ENCODE measurements around the gene ATP10A. TPM values are rescaled to one million over a fixed set of nuclear protein-coding genes. Genes with fewer than 3 reads are reported as not detected.

The ATP10A gene
- 1.00 TPM for polyA plus RNA-seq (2013, experiment 1 of 2)
- 1.0 TPM for polyA plus RNA-seq (2013, experiment 2 of 2)

- no peaks in the 10 kb centered on the region for H3K9me3 ChIP-seq (ENCODE audit: insufficient read depth, low read depth, low read length)
- 1% methylated on average over 85 of the region's 85 CpGs for WGBS
Observed at GRCh38 chr15:25863111-25863967, at the start of gene ATP10A. TSS of gene ATP10A (minus strand) at chr15:25863327. CDS start at chr15:25863096, 231 bp downstream.

GRCh38 chr15:25912035-25912434 is 48.9 kb upstream of the ATP10A start:
- WGBS = 95% methylated on average over 3 of the region's 3 CpGs
- no peak overlapping the region for H3K4me3 ChIP-seq (ENCODE audit: low read length)
- peaks cover 6% of the 10 kb centered on the region; the same call in 1 of the 2 replicates for H3K4me1 ChIP-seq (ENCODE audit: insufficient read depth, low read length)
- H3K36me3 ChIP-seq (ENCODE audit: insufficient read depth, low read length) = no peaks in the 10 kb centered on the region
- no peaks in the 10 kb centered on the region for H3K9me3 ChIP-seq (ENCODE audit: insufficient read depth, low read depth, low read length)
- H3K9ac ChIP-seq (ENCODE audit: low read depth, low read length) = no peak overlapping the region
- H3K27me3 ChIP-seq (ENCODE audit: insufficient read depth, low read length) = no peaks in the 10 kb centered on the region
- no peak overlapping the region for H3K27ac ChIP-seq (ENCODE audit: low read depth, low read length)

More at GRCh38 chr15:25863111-25863967, at the start of gene ATP10A:
- H3K4me3 ChIP-seq (ENCODE audit: low read length) = peak within 1 kb of the TSS; percentile 59
- peak within 1 kb of the TSS; percentile 60 for H3K9ac ChIP-seq (ENCODE audit: low read depth, low read length)
- H3K36me3 ChIP-seq (ENCODE audit: insufficient read depth, low read length) = no peaks in the 10 kb centered on the region
- H3K27ac ChIP-seq (ENCODE audit: low read depth, low read length) = no peak within 1 kb of the TSS
- H3K27me3 ChIP-seq (ENCODE audit: insufficient read depth, low read length) = peaks cover 66% of the 10 kb centered on the region
- H3K4me1 ChIP-seq (ENCODE audit: insufficient read depth, low read length) = peaks cover 12% of the 10 kb centered on the region

- Histone ChIP-seq H3K27ac (ENCODE audit: low read depth, low read length) (no peak overlapping the region), H3K27me3 (ENCODE audit: insufficient read depth, low read length) (no peaks in the 10 kb centered on the region), H3K4me1 (ENCODE audit: insufficient read depth, low read length) (peaks cover 6% of the 10 kb centered on the region; the same call in 1 of the 2 replicates), H3K36me3 (ENCODE audit: insufficient read depth, low read length) (no peaks in the 10 kb centered on the region), H3K4me3 (ENCODE audit: low read length) (no peak overlapping the region), H3K9ac (ENCODE audit: low read depth, low read length) (no peak overlapping the region), H3K9me3 (ENCODE audit: insufficient read depth, low read depth, low read length) (no peaks in the 10 kb centered on the region)
- WGBS = 96% methylated on average over 4 of the region's 4 CpGs
Observed at GRCh38 chr15:25910832-25911231, 47.7 kb upstream of the ATP10A start.

GRCh38 chr15:25909806-25910205 is 46.7 kb upstream of the ATP10A start:
- peaks cover 6% of the 10 kb centered on the region; the same call in 1 of the 2 replicates for H3K4me1 ChIP-seq (ENCODE audit: insufficient read depth, low read length)
- WGBS = 94% methylated on average over 15 of the region's 16 CpGs
- no peak overlapping the region for H3K4me3 ChIP-seq (ENCODE audit: low read length)
- H3K27ac ChIP-seq (ENCODE audit: low read depth, low read length) = no peak overlapping the region
- H3K9ac ChIP-seq (ENCODE audit: low read depth, low read length) = no peak overlapping the region
- H3K9me3 ChIP-seq (ENCODE audit: insufficient read depth, low read depth, low read length) = no peaks in the 10 kb centered on the region
- no peaks in the 10 kb centered on the region for H3K27me3 ChIP-seq (ENCODE audit: insufficient read depth, low read length)
- H3K36me3 ChIP-seq (ENCODE audit: insufficient read depth, low read length) = no peaks in the 10 kb centered on the region

- no peaks in the 10 kb centered on the region for H3K9me3 ChIP-seq (ENCODE audit: insufficient read depth, low read depth, low read length)
- no peak overlapping the region for H3K27ac ChIP-seq (ENCODE audit: low read depth, low read length)
- H3K4me1 ChIP-seq (ENCODE audit: insufficient read depth, low read length) = peaks cover 6% of the 10 kb centered on the region; the same call in 1 of the 2 replicates
- no peak overlapping the region for H3K4me3 ChIP-seq (ENCODE audit: low read length)
- no peaks in the 10 kb centered on the region for H3K36me3 ChIP-seq (ENCODE audit: insufficient read depth, low read length)
- H3K27me3 ChIP-seq (ENCODE audit: insufficient read depth, low read length) = no peaks in the 10 kb centered on the region
- H3K9ac ChIP-seq (ENCODE audit: low read depth, low read length) = no peak overlapping the region
- WGBS = 88% methylated on average over 21 of the region's 21 CpGs
Observed at GRCh38 chr15:25909325-25909724, 46.2 kb upstream of the ATP10A start.

GRCh38 chr15:25905140-25905539 is 42.0 kb upstream of the ATP10A start:
- Histone ChIP-seq H3K27ac (ENCODE audit: low read depth, low read length) (no peak overlapping the region), H3K36me3 (ENCODE audit: insufficient read depth, low read length) (no peaks in the 10 kb centered on the region), H3K9ac (ENCODE audit: low read depth, low read length) (no peak overlapping the region), H3K27me3 (ENCODE audit: insufficient read depth, low read length) (no peaks in the 10 kb centered on the region), H3K9me3 (ENCODE audit: insufficient read depth, low read depth, low read length) (no peaks in the 10 kb centered on the region), H3K4me1 (ENCODE audit: insufficient read depth, low read length) (no peaks in the 10 kb centered on the region), H3K4me3 (ENCODE audit: low read length) (no peak overlapping the region)
- WGBS = 85% methylated on average over 2 of the region's 2 CpGs

GRCh38 chr15:25903024-25903581 is 40.0 kb upstream of the ATP10A start:
- H3K4me1 ChIP-seq (ENCODE audit: insufficient read depth, low read length) = no peaks in the 10 kb centered on the region
- no peak overlapping the region for H3K9ac ChIP-seq (ENCODE audit: low read depth, low read length)
- H3K4me3 ChIP-seq (ENCODE audit: low read length) = no peak overlapping the region
- no peak overlapping the region for H3K27ac ChIP-seq (ENCODE audit: low read depth, low read length)
- 79% methylated on average over 10 of the region's 10 CpGs for WGBS
- H3K36me3 ChIP-seq (ENCODE audit: insufficient read depth, low read length) = no peaks in the 10 kb centered on the region
- no peaks in the 10 kb centered on the region for H3K9me3 ChIP-seq (ENCODE audit: insufficient read depth, low read depth, low read length)
- H3K27me3 ChIP-seq (ENCODE audit: insufficient read depth, low read length) = no peaks in the 10 kb centered on the region

GRCh38 chr15:25901811-25902605 is 38.9 kb upstream of the ATP10A start:
- no peaks in the 10 kb centered on the region for H3K9me3 ChIP-seq (ENCODE audit: insufficient read depth, low read depth, low read length)
- no peaks in the 10 kb centered on the region for H3K36me3 ChIP-seq (ENCODE audit: insufficient read depth, low read length)
- H3K4me1 ChIP-seq (ENCODE audit: insufficient read depth, low read length) = no peaks in the 10 kb centered on the region
- WGBS = 96% methylated on average over 14 of the region's 14 CpGs
- no peak overlapping the region for H3K27ac ChIP-seq (ENCODE audit: low read depth, low read length)
- H3K4me3 ChIP-seq (ENCODE audit: low read length) = no peak overlapping the region
- no peaks in the 10 kb centered on the region for H3K27me3 ChIP-seq (ENCODE audit: insufficient read depth, low read length)
- H3K9ac ChIP-seq (ENCODE audit: low read depth, low read length) = no peak overlapping the region

GRCh38 chr15:25900901-25901300 is 37.8 kb upstream of the ATP10A start:
- H3K27me3 ChIP-seq (ENCODE audit: insufficient read depth, low read length) = no peaks in the 10 kb centered on the region
- no peaks in the 10 kb centered on the region for H3K4me1 ChIP-seq (ENCODE audit: insufficient read depth, low read length)
- no peaks in the 10 kb centered on the region for H3K36me3 ChIP-seq (ENCODE audit: insufficient read depth, low read length)
- no peak overlapping the region for H3K4me3 ChIP-seq (ENCODE audit: low read length)
- no peak overlapping the region for H3K27ac ChIP-seq (ENCODE audit: low read depth, low read length)
- no peak overlapping the region for H3K9ac ChIP-seq (ENCODE audit: low read depth, low read length)
- H3K9me3 ChIP-seq (ENCODE audit: insufficient read depth, low read depth, low read length) = no peaks in the 10 kb centered on the region
- 97% methylated on average over 5 of the region's 5 CpGs for WGBS

GRCh38 chr15:25900431-25900830 is 37.3 kb upstream of the ATP10A start:
- no peaks in the 10 kb centered on the region for H3K27me3 ChIP-seq (ENCODE audit: insufficient read depth, low read length)
- 94% methylated on average over 1 of the region's 2 CpGs for WGBS

GRCh38 chr15:25899870-25900269 is 36.7 kb upstream of the ATP10A start:
- H3K9ac ChIP-seq (ENCODE audit: low read depth, low read length) = no peak overlapping the region
- H3K36me3 ChIP-seq (ENCODE audit: insufficient read depth, low read length) = no peaks in the 10 kb centered on the region
- H3K9me3 ChIP-seq (ENCODE audit: insufficient read depth, low read depth, low read length) = no peaks in the 10 kb centered on the region
- no peaks in the 10 kb centered on the region for H3K27me3 ChIP-seq (ENCODE audit: insufficient read depth, low read length)
- H3K4me3 ChIP-seq (ENCODE audit: low read length) = no peak overlapping the region
- no peaks in the 10 kb centered on the region for H3K4me1 ChIP-seq (ENCODE audit: insufficient read depth, low read length)
- H3K27ac ChIP-seq (ENCODE audit: low read depth, low read length) = no peak overlapping the region
- 90% methylated on average over 1 of the region's 1 CpG for WGBS

More at GRCh38 chr15:25900431-25900830, 37.3 kb upstream of the ATP10A start:
- no peaks in the 10 kb centered on the region for H3K4me1 ChIP-seq (ENCODE audit: insufficient read depth, low read length)
- no peak overlapping the region for H3K9ac ChIP-seq (ENCODE audit: low read depth, low read length)
- no peak overlapping the region for H3K4me3 ChIP-seq (ENCODE audit: low read length)
- H3K9me3 ChIP-seq (ENCODE audit: insufficient read depth, low read depth, low read length) = no peaks in the 10 kb centered on the region
- no peak overlapping the region for H3K27ac ChIP-seq (ENCODE audit: low read depth, low read length)
- H3K36me3 ChIP-seq (ENCODE audit: insufficient read depth, low read length) = no peaks in the 10 kb centered on the region

All from HUES64 (cell line).